HepG2 (cell line): ENCODE results near the gene ACTR10. TPM values are rescaled to one million over a fixed set of nuclear protein-coding genes. Genes with fewer than 3 reads are reported as not detected.

ENCODE experiments used
- CHCHD3 ChIP-seq: sonication (generic); formaldehyde crosslinking; IDR thresholded peaks from 2 replicates; pipeline ENCODE4 v1.8.0; 2022; ENCODE audit warnings: mild to moderate bottlenecking, missing genetic modification reagents, moderate library complexity
- FOSL1 ChIP-seq: sonication (generic); formaldehyde crosslinking; IDR thresholded peaks from 2 replicates; pipeline ENCODE4 v1.9.0; 2021; ENCODE audit warnings: missing genetic modification reagents, borderline replicate concordance
- FOXP1 ChIP-seq, 2 experiments: fragments of 450-650 bp in 1 of 2; IDR thresholded peaks; 2 replicates each; pipeline ENCODE4 v1.6.1; 2017 to 2018; ENCODE audit warnings: antibody characterized with exemption in 1 of 2
- GATAD2A ChIP-seq: IDR thresholded peaks from 2 replicates; pipeline ENCODE4 v1.6.1; 2016
- HOXA9 ChIP-seq: sonication (generic); formaldehyde crosslinking; IDR thresholded peaks from 2 replicates; pipeline ENCODE4 v1.8.1; 2022; ENCODE audit warnings: missing genetic modification reagents, mild to moderate bottlenecking, moderate library complexity, borderline replicate concordance
- MYNN ChIP-seq: sonication (generic); formaldehyde crosslinking; IDR thresholded peaks from 2 replicates; pipeline ENCODE4 v1.4.0; 2020; ENCODE audit warnings: mild to moderate bottlenecking, low read depth, missing genetic modification reagents
- PHF21A ChIP-seq: sonication (generic); formaldehyde crosslinking; IDR thresholded peaks from 2 replicates; pipeline ENCODE4 v1.5.0; 2020; ENCODE audit warnings: mild to moderate bottlenecking, missing genetic modification reagents
- POGZ ChIP-seq: sonication (generic); formaldehyde crosslinking; IDR thresholded peaks from 2 replicates; pipeline ENCODE4 v1.4.0; 2020; ENCODE audit warnings: mild to moderate bottlenecking, missing genetic modification reagents
- SP2 ChIP-seq: sonication (generic); formaldehyde crosslinking; IDR thresholded peaks from 2 replicates; pipeline ENCODE4 v1.5.1; 2020; ENCODE audit warnings: mild to moderate bottlenecking, missing genetic modification reagents
- ZBTB1 ChIP-seq: sonication (generic); formaldehyde crosslinking; IDR thresholded peaks from 2 replicates; pipeline ENCODE4 v1.4.0; 2020; ENCODE audit warnings: missing genetic modification reagents, borderline replicate concordance
- ZNF256 ChIP-seq: sonication (generic); formaldehyde crosslinking; conservative IDR thresholded peaks from 2 replicates; pipeline ENCODE4 v1.4.0; 2020; ENCODE audit warnings: missing genetic modification reagents
- ZNF383 ChIP-seq: sonication (generic); formaldehyde crosslinking; IDR thresholded peaks from 2 replicates; pipeline ENCODE4 v1.4.0; 2020; ENCODE audit warnings: missing genetic modification reagents, mild to moderate bottlenecking, borderline replicate concordance
- ZNF629 ChIP-seq: sonication (generic); formaldehyde crosslinking; conservative IDR thresholded peaks from 2 replicates; pipeline ENCODE4 v1.5.0; 2020; ENCODE audit warnings: missing genetic modification reagents
- ZNF678 ChIP-seq: sonication (generic); formaldehyde crosslinking; IDR thresholded peaks from 2 replicates; pipeline ENCODE4 v1.4.0; 2020; ENCODE audit warnings: mild to moderate bottlenecking, missing genetic modification reagents
- ZNF775 ChIP-seq: sonication (generic); formaldehyde crosslinking; IDR thresholded peaks from 2 replicates; pipeline ENCODE4 v1.4.0; 2020; ENCODE audit warnings: missing genetic modification reagents, mild to moderate bottlenecking, moderate library complexity, borderline replicate concordance
- ZNF850 ChIP-seq: sonication (generic); formaldehyde crosslinking; conservative IDR thresholded peaks from 2 replicates; pipeline ENCODE4 v1.9.0; 2021; ENCODE audit warnings: mild to moderate bottlenecking, missing genetic modification reagents
- polyA plus RNA-seq, 8 experiments: library from polyadenylated mRNA; depleted of rRNA in 3 of 8; stranded (reverse) in 7 of 8; unstranded in 1 of 8; fragments of >200 nt; fragmentation: Illumina TruSeq in 4 of 8; extraction: Trizol in 4 of 8; gene quantifications; 2 replicates each; pipeline versions ENCODE4 v1.2.1 to v1.2.3, GENCODE V29; 2011 to 2016; ENCODE audit warnings: low read depth in 4 of 8, missing spikeins in 1 of 8, mixed read lengths in 1 of 8; ENCODE audit not compliant: insufficient read depth in 1 of 8
- total RNA-seq, 5 experiments: library from RNA; depleted of rRNA; stranded (reverse); fragments of >200 nt; fragmentation: Illumina TruSeq; extraction: Trizol; gene quantifications; 2 replicates each; pipeline ENCODE4 v1.2.3, GENCODE V29; 2016; ENCODE audit warnings: low read depth in 1 of 5
- TF ChIP-seq, protein P1 (sequence below): sonication (generic); formaldehyde crosslinking; IDR thresholded peaks from 2 replicates; pipeline ENCODE4 v1.8.1; 2023; ENCODE audit warnings: missing genetic modification reagents, inconsistent platforms, borderline replicate concordance
- TF ChIP-seq, protein P2 (sequence below): sonication (generic); formaldehyde crosslinking; IDR thresholded peaks from 2 replicates; pipeline ENCODE4 v1.4.0; 2020; ENCODE audit warnings: low read depth, missing genetic modification reagents
- TF ChIP-seq, protein P3 (sequence below): sonication (generic); formaldehyde crosslinking; IDR thresholded peaks from 2 replicates; pipeline ENCODE4 v1.4.0; 2020; ENCODE audit warnings: missing genetic modification reagents, borderline replicate concordance

Gene ACTR10
- total and polyA plus RNA-seq, 2 of the 13 experiments (the other 11 are each of a cell fraction or from before 2014, with no cell fraction given) = 30.0 to 41.3 TPM

GRCh38 chr14:58272588-58273372 lies 72.8 kb downstream of the ACTR10 start (continued):
- TF ChIP-seq PHF21A (CRISPR knock-in tag) = peak; percentile 55; the same call in 1 of the 2 replicates
- TF ChIP-seq, protein P1, sequence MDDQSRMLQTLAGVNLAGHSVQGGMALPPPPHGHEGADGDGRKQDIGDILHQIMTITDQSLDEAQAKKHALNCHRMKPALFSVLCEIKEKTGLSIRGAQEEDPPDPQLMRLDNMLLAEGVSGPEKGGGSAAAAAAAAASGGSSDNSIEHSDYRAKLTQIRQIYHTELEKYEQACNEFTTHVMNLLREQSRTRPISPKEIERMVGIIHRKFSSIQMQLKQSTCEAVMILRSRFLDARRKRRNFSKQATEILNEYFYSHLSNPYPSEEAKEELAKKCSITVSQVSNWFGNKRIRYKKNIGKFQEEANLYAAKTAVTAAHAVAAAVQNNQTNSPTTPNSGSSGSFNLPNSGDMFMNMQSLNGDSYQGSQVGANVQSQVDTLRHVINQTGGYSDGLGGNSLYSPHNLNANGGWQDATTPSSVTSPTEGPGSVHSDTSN (CRISPR knock-in tag) = no peak
- TF ChIP-seq ZNF678 (CRISPR knock-in tag) = no peak
- TF ChIP-seq ZNF629 (CRISPR knock-in tag) = peak; percentile 27; the same call in 1 of the 2 replicates
- no peak for TF ChIP-seq ZBTB1 (CRISPR knock-in tag)
- no peak for TF ChIP-seq ZNF256
- TF ChIP-seq ZNF383 (CRISPR knock-in tag) = no peak
- no peak for TF ChIP-seq HOXA9 (CRISPR knock-in tag)
- TF ChIP-seq FOXP1 (IDR thresholded peaks at IDR 0.05) = no peak
- TF ChIP-seq FOXP1 (CRISPR knock-in tag; IDR thresholded peaks at IDR 0.05) = peak; percentile 80
- no peak for TF ChIP-seq SP2 (CRISPR knock-in tag)
- TF ChIP-seq GATAD2A (CRISPR knock-in tag) = peak; percentile 81
- TF ChIP-seq CHCHD3 (CRISPR knock-in tag) = no peak
- TF ChIP-seq POGZ (CRISPR knock-in tag) = peak; percentile 65
- TF ChIP-seq ZNF850 (CRISPR knock-in tag) = no peak
- TF ChIP-seq, protein P2, sequence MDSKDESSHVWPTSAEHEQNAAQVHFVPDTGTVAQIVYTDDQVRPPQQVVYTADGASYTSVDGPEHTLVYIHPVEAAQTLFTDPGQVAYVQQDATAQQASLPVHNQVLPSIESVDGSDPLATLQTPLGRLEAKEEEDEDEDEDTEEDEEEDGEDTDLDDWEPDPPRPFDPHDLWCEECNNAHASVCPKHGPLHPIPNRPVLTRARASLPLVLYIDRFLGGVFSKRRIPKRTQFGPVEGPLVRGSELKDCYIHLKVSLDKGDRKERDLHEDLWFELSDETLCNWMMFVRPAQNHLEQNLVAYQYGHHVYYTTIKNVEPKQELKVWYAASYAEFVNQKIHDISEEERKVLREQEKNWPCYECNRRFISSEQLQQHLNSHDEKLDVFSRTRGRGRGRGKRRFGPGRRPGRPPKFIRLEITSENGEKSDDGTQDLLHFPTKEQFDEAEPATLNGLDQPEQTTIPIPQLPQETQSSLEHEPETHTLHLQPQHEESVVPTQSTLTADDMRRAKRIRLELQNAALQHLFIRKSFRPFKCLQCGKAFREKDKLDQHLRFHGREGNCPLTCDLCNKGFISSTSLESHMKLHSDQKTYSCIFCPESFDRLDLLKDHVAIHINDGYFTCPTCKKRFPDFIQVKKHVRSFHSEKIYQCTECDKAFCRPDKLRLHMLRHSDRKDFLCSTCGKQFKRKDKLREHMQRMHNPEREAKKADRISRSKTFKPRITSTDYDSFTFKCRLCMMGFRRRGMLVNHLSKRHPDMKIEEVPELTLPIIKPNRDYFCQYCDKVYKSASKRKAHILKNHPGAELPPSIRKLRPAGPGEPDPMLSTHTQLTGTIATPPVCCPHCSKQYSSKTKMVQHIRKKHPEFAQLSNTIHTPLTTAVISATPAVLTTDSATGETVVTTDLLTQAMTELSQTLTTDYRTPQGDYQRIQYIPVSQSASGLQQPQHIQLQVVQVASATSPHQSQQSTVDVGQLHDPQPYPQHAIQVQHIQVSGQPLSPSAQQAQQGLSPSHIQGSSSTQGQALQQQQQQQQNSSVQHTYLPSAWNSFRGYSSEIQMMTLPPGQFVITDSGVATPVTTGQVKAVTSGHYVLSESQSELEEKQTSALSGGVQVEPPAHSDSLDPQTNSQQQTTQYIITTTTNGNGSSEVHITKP (CRISPR knock-in tag) = no peak
- TF ChIP-seq ZNF775 (CRISPR knock-in tag) = no peak
- no peak for TF ChIP-seq FOSL1
- TF ChIP-seq, protein P3, sequence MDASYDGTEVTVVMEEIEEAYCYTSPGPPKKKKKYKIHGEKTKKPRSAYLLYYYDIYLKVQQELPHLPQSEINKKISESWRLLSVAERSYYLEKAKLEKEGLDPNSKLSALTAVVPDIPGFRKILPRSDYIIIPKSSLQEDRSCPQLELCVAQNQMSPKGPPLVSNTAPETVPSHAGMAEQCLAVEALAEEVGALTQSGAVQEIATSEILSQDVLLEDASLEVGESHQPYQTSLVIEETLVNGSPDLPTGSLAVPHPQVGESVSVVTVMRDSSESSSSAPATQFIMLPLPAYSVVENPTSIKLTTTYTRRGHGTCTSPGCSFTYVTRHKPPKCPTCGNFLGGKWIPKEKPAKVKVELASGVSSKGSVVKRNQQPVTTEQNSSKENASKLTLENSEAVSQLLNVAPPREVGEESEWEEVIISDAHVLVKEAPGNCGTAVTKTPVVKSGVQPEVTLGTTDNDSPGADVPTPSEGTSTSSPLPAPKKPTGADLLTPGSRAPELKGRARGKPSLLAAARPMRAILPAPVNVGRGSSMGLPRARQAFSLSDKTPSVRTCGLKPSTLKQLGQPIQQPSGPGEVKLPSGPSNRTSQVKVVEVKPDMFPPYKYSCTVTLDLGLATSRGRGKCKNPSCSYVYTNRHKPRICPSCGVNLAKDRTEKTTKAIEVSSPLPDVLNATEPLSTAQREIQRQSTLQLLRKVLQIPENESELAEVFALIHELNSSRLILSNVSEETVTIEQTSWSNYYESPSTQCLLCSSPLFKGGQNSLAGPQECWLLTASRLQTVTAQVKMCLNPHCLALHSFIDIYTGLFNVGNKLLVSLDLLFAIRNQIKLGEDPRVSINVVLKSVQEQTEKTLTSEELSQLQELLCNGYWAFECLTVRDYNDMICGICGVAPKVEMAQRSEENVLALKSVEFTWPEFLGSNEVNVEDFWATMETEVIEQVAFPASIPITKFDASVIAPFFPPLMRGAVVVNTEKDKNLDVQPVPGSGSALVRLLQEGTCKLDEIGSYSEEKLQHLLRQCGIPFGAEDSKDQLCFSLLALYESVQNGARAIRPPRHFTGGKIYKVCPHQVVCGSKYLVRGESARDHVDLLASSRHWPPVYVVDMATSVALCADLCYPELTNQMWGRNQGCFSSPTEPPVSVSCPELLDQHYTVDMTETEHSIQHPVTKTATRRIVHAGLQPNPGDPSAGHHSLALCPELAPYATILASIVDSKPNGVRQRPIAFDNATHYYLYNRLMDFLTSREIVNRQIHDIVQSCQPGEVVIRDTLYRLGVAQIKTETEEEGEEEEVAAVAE = peak; percentile 84; the same call in 1 of the 2 replicates
- no peak for TF ChIP-seq MYNN
